Activated T-cell treated with anti-CD3 and anti-CD28 coated beads for 24 hours (primary cell): ENCODE data around the gene TMEM47.

Experiments
- DNase-seq: peaks from one replicate; pipeline ENCODE4 v3.0.0-alpha.2; 2020; ENCODE audit warnings: low read depth

Gene TMEM47

GRCh38 chrX:34585561-34585960 lies 71.5 kb downstream of the TMEM47 start:
- no peak for DNase-seq

- no peak for DNase-seq
Observed at GRCh38 chrX:34584781-34585180, 72.3 kb downstream of the TMEM47 start.

- DNase-seq, result no peak
Observed at GRCh38 chrX:34580069-34580468, 77.0 kb downstream of the TMEM47 start.

GRCh38 chrX:34578237-34578636 lies 78.8 kb downstream of the TMEM47 start:
- DNase-seq, result no peak
